NCI-H1417 (cell line): Measurements from ENCODE around the gene ITIH4.
A peak's percentile ranks its signal among the peaks of the same experiment; 100 is the strongest.

Experiments
- DNase-seq, 3 experiments: peaks; one replicate each; lab custom pipeline; 2025; lab: John Stamatoyannopoulos, UW

Gene ITIH4

DNA sequence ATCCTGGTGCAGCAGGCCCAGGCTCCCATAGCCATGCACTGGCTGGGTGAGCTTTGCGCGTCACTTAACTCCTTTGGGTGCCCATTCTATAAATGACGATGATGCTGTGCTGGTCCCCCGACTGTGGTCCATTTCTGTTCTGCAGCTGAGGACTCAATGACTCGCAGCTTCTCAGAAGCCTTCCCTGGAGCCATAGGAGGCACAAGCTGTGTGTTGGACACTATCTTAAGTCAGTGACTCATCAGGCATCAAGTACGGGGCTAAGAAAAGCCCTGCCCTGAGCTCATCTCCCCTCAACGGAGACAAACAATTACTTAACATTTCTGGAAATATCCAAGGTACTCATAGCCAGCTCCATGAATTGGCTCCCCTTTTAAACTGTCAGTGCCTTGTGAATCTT, 18.1 kb upstream of the ITIH4 start:
- DNase-seq, result no peak

DNA sequence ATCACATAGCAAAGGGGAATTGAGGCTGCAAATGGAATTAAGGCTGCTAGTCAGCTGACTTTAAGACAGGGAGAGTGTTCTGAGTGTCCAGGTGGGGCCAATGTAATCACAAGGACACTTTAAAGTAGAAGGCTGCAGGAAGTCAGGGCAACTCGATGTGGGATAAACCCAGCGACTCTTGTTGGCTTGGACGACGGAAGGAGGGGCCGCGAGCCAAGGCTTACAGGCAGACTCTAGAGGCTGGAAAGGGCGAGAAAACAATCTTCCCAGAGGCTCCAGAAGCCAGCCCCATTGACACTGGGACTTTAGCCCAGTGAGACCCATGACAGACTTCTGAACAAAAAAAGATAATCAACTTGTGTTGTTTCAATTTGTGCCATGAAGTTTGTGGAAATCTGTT, 17.3 kb upstream of the ITIH4 start:
- DNase-seq, result no peak

DNA sequence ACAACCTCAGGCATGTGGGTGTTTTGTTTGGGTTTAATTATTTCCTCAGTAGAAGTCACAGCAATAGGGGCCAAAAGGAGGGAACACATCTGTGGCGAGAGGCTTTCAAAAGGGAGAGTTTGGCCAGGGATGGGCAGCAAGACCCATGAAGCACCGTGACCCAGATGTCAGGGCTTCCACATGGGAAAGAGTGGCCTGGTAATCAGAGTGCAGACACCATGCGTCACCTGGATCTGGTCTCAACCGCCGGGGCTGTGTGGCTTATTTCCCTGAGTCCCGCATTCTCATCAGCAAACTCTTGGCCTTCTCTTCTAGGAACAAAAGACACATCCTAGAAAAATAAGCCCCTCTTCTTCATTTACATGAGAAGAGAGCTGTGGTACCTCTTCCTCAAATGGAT, 16.8 kb upstream of the ITIH4 start:
- no peak for DNase-seq

DNA sequence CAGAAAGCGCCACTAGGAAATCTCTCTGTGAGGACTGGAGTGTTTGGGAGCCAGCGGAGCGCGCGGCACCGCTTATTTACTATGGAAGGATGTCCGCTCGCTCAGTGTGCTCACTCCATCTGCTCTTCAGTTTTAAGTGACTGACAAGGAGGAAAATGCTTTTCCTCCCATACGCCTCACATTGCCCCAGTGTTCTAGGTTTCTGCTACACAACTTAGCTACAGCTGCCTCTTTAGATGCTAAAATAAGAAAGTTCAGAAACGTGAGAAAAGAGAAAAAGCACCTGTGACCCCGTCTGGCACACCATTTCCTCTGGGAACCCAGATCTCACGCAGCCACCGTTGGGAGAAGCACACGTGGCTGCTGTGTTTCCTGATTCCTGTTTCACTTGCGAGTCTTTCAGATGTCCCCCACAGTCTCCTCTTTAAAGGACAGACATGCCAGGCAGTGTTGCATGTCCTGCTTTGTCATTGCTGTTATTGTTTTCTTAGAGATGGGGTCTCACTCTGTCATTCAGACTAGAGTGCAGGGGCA, 16.0 kb upstream of the ITIH4 start:
- peak in 2 of 3 experiments; percentile 4 to 14 for DNase-seq

DNA sequence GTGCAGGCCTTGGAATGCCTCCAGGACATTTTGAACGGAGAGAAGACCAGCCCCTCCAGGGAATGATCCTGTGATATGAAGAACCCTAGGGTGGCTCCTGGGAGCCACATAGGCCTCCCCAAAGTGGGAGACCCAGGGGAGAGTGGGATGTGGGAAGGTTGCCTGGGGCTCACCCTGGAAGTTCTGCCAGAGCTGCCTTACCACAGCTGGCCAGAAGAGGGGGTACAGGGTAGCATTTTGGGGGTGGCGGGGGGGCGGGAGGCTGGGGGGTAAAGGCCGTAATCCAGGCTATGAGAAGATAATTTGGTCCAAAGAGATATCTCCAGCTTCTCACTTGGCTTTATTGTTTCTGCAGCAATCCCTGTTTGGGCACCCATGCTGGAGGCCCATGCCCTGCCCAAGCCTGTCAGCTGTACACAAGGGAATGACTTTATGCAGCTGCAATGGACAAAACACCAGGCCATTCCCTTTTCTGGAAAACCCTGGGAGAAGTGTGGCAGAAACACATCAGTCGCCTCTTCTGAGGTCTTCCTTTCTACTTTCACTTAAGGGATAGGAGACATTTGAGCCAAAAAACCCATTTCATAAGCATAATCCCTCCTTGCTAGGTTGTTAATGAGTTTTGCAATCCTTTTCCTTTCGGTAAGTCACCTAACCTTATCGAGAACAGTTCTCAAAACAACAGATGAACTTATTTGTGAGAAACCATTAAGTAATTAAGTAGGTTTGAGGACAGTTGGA, 15.4 kb upstream of the ITIH4 start:
- DNase-seq, result no peak

DNA sequence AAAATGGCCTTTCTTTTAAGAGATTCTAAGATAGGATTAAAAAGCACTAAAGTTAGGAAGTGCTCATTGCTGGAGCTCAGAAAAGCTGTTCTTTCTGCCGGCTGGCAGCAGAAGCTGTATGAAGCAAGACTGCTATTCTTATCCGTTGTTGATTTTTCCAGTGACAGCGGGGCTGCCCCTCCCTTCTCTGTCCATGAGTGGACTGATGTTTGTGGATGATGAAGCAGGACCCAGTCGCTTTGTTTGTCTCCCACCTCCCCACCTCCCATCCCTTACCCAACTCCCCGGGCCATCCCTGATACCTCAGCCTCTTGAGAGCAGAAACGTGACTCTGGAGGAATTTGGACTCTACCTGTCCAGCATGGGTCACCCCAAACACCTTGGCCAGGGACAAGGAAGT, 14.7 kb upstream of the ITIH4 start:
- DNase-seq, result no peak

DNA sequence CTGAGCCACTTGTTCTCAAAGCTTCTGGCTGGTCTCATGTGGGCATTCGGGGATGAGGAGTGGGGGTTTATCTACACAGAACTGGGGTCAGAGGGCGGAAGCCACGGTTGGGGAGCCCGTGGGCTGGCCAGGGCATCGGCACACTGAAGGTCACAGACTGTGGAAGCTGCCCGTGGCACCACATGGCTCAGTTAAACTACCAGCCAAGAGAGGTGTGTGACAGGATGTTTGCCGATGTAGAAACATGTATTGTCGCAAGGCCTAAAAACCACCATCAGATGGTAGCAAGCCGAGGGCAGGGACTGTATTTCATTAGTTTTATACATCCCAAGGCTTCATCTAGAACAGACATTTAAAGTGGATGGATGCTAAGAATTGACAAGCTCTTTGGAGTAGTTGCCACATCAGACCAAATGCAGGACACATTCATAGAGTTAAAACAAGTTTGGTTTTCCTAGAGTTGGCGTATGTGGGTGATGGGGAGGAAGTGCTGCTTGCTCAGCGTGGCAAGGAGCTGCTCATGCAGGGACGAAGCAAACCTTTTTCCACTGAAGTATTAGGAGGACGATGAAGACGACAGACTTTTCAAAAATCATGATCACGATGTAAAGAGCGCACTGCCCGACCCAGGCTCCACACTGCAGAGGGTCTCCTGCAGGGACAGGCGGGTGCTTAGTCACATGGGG, 14.0 kb upstream of the ITIH4 start:
- no peak for DNase-seq

DNA sequence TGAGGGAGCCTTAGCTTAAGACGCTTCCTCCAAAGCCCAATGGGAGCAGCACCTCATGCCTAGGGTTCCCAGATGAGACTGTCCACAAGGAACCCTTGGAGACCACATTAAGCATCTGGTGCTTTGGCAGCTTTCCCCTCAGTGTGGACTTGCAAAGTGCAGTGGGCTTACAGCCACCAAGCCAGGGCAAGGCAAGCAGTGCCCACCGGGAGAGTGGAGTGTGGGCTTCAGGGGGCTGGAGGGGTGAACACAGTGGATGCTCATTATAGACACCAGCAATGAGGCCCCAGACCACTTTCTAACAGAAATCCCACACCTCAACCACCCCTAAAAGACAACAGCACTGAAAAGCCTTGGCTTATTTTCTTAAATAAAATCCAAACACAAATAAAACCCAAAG, 13.4 kb upstream of the ITIH4 start:
- no peak for DNase-seq

DNA sequence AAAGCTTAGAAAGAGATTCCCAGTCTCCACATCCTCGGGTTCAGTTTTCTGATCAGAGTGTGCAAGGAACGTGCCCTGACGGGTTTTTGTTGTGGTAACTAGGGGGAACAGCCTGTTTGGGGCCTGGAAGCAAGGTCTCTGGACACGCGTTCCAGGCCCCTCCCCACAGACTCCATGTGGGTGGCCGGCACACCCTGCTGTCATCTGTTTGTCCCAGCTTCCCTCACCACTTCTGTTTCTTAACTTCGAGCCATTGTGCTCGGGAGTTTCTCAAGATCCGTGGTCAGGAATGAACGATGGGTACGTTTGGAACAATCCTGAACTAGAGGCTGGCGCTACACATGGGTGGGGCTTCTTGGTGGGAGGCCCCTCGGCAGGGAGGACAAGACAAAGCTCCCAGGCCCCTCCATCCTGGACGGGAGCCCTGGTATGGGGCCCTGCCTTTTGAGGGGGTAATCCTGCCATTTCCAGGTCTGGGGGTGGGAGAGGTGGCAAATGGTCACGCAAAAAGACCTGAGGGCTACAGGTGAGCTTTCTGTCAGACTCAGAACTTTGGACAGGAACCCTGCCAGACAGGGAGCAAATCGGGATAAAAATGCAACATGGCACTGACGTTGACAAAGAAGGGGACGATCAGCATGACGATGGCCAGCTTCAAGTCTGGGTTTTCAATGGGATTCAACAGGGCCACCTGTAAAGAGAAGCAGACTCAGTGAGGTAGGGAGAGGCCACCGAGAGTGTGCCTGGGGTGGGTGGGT, 12.8 kb upstream of the ITIH4 start:
- no peak for DNase-seq

DNA sequence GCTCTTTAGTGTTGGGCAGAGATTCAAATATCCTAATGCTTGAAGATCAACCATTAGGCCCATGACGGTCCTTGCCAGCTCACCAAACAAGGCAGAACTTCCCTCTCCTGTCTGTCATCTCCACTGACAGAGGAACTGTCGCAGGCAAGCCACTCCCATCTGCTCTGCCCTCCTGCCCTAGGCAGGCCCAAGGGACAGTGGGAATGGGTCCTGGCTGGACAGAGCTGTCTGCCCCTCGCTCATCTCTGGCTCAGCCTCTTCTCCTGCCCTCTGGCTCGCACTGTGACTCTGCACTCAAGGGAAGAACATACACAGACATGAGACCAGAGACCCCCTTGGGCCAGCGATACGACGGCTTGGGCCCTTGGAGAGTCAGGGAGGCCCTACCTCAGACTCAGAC, 12.0 kb upstream of the ITIH4 start:
- DNase-seq, result no peak

DNA sequence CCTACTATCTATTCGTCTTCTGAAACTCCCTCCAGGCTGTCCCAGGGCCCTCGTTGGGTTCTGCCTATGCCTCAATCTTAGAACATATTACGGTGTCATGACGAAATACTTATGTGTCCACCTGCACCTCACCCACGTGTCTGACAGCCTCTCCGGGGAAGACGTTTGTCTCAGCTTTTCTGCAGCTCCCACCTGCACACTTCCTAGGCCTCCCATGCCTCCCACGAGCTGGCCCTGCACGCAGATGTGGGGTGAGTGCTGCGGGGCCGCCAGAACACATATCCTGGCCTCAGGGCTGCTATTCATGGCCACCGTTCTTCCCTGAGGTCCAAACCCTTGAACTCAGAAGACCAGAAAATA, 11.5 kb upstream of the ITIH4 start:
- no peak for DNase-seq

DNA sequence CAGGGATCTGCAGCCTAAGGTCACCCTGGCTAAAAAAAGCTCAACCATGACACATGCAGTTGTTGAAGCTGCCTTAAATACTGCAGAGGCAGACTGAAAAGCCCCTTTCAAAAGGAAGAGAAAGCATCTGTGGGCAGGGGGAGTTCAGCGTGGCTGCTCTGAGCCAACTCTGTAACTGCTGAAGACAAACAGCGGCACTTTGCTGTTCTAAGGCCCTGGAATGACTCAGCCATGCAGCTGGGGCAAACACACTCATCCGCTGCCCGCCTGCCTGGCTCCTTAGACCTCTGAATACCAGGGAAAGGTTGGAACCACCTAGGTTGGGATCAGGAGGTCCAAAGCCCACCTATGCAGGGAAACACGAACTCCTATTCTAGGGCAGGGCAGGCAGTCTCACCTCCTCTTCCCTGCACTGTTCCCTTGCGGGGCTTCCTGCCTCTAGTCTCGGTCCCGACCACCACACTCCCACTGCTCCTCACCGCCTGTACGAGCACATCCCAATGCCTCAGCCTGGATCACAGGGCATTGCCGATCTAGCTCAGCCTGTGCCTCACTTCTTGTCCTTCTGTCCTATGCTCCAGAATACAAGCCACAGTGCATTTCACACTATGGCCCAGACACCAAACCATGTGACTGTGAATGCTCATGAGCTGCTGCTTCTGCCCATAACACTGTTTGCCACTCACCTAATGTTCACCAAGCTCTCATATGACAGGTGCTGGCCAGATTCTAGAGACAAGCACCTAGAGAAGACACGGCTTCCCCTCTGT, 10.9 kb upstream of the ITIH4 start:
- no peak for DNase-seq

DNA sequence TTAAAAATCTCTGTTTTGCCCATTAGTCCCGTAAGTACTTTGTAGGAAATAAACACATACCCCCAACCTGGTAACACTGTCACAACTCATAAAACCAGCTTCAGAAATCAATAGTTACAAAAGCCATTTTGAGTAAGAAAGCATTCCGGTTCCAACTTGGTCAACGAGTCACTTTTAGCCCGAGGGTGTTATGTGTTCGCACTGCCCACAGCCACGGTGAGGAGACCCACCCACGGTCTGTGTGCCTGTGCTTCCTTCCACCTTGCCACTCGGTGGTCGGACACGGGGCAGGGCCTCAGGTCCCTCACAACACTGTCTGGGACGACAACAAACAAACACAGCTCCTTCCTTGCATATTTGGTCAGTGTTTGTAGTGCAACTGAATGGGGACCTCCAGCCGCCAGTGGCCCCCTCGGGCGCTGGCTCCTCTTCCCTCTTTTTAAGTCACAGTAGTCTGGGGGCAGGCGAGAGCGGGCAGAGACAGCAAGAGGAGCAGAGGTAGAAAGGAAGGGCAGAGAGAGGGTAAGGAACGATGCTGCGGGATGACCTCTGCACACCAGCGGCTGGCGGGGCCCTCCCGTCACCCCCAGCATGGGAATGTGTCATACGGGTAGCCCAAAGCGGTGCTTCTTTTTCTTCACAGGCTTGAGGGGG, 9.5 kb upstream of the ITIH4 start:
- DNase-seq, result no peak

DNA sequence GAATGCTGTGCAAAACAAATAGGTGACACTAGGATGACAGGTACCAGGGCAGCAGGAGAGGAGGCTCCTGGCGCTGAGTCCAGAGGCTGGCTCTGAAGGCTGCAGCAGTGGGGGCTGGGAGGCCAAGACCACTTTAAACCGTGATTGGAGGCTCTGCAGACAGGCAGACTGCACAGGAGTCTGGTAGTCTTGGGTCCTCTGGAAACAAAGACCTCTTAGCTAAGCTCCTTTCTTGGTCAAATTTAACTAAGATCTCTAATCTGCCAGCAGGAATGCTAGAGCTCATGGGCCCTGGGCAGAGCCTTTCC, 8.8 kb upstream of the ITIH4 start:
- DNase-seq, result no peak

DNA sequence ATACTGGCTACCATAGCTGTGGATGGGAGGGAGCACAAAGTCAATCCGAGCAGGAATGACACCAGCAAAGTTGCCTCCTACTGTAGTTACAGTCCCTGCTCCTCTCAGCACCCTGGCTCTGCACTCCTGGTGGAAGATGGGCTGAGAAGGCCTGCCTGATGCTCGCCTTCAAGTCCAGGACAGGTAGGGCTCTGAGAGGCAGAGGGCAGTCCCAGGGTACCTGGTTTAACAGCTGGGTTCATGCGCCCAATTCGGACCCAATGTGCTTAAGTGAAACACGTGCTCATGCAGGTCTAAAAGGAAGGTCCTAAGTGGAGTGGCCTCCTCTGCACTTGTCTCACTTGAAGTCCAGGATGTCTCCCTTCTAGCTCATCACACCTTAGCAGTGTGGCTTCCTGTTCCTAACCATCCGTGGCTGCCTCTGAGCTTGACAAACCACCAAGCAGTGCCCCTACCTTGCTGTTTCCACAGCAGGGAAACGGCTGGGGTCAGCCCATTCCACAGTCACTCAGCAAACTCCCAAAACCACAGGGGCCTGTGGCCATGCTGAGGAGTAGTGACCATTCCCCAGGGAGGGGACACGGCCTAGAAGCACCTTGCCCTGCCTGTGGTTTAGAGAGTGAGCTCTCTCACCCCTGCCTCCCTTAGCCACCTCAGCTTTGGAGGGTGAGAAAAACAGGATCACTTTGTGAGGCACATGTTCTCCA, 8.2 kb upstream of the ITIH4 start:
- DNase-seq, result no peak

DNA sequence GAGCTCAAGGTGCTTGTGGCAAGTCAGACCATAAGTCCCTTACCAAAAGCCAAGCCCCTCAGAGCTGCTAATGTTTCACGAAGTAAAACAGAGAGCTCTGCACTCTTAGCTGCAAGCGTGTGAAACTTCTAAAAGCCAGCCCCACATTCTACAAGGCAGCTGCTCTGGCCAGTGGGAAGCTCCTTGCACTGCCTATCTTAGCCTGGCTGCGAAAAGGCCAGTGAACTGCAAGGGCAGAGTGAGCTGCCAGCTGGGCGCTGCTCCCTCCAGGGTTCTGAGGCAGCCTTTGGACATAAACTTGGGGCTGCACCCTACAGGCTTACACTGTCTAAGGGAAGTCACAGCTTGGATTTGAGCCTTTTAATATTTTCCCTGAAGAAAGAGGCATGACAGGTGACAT, 6.5 kb upstream of the ITIH4 start:
- no peak for DNase-seq

DNA sequence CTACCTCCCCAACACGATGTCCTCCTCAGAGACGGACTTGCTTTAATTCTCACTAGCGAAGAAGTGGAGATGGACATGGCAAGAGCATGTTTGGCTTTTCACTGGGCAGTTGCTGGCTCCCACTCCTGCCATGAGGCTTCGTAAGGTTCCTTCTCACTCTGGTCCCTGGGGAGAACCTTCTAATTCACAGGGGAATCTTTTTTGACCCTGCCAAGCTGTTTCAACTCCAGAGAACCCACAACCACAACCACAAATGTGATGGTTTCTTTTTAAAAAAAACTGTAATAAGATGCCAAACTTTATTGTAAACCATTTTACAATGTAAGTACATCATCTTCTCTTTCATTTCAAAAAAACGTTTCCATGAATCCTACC, 6.0 kb upstream of the ITIH4 start:
- no peak for DNase-seq

DNA sequence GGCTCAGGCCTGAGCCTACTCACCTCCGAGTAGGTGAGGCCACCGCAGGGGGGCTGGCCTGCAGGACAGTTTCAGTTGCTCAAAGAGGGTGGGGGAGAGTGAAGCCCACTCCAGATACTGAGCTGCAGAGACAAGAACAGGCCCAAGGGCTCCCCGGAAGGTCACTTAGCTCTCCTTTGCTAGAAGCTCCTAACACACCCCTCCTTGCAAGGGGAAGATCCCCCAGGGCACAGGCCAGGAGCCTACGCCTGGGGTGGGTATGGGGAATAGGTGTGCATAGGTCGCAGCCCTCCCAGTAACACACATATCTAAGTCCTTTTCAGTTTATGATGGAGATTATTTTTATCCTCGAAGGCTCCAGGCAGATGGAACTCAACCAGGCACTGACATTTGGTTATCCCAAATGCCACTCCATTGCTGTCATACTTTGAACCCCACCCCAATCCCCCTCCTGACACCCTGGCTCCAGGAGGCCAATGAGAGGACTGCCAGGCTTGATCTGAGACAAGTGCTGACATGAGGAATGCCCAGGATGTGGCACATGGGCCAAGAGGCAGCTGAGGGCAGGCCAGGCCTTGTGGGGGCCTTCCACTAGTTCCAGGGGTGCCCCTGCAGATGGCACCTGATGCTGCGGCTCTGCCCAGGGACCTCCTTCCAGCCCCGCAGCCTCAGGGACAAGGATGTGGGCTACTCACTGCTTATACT, 5.4 kb upstream of the ITIH4 start:
- no peak for DNase-seq

DNA sequence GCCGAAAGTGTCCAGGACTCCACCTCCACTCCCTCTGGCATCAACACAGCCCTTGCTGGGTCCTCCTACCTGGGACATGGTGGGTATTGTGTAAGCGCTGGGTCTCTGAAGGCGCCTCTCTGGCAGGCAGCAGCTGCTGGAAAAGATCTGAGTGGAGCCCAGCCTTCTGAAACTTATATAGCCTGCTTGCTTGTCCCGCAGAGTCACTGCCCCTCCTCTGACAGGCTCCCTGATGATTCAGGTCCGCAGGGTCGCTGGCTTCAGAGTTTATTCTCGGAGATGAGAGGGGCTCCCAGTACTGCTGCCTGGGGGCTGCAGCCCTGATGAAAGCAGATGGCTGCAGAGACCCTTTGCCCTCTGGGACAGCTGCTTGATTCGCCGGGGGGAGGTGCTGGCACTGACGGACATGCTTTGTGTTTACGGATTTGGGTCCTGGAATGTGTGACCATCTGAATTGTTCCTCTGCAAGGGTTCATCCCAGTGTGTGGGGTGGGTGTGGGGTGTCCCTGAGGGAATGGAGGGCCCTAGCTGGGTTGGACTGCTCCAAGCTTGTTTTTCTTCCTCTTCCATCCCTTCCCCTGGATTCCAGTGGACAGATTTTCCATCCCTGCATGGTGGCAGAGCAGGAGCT, 4.5 kb upstream of the ITIH4 start, which contains the start of gene MUSTN1:
Gene MUSTN1 (minus strand): TSS at position 149 of the 631 bp plus-strand sequence. CDS start 71 bp downstream, at position 78.
- no peak for DNase-seq

DNA sequence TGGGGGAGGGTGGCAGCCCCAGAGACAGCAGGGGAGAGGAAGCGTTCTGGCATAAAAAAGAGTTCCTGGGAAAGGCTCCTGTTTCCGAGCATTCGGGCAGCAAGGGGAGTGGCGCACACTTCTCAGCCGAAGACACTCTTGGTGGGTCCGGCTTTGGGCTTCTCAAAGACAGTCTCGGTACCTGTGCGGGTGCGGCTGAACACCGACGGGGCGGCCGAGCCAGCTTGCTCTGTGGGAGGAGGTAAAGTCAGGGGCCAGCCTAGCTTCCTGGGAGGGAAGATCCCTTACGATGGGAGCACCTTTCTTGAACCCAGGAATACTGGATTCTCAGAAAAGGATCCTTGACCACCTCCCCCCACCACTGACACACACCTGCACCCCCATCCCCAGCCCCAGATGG, 2.7 kb upstream of the ITIH4 start:
- DNase-seq, result no peak
